WERI-Rb-1 (cell line): Measurements from ENCODE around the gene GNLY.
A peak's percentile ranks its signal among the peaks of the same experiment; 100 is the strongest.
"Not testable (repeated sequence)": the region's sequence is repeated elsewhere in the genome, so short reads cannot be mapped to it uniquely, and the experiment has no call there.

ENCODE experiments used
- DNase-seq: peaks from one replicate; pipeline ENCODE4 v3.0.0-alpha.2; 2020
- H3K27ac ChIP-seq: fragments of 250-450 bp; sonication (Bioruptor Pico); 2 replicates; pipeline ENCODE4 v1.5.1; 2020; ENCODE audit warnings: mild to moderate bottlenecking, moderate library complexity
- H3K27me3 ChIP-seq: fragments of 250-450 bp; sonication (Bioruptor Pico); 2 replicates; pipeline ENCODE4 v1.5.1; 2021; ENCODE audit warnings: mild to moderate bottlenecking, low read depth, moderate library complexity; ENCODE audit not compliant: insufficient read depth, severe bottlenecking
- H3K36me3 ChIP-seq: fragments of 250-450 bp; sonication (Bioruptor Pico); 2 replicates; pipeline ENCODE4 v1.5.1; 2020; ENCODE audit warnings: mild to moderate bottlenecking, moderate library complexity
- H3K4me3 ChIP-seq: 2 replicates; pipeline ENCODE4 v1.5.1; 2011; ENCODE audit warnings: low read depth, mild to moderate bottlenecking, control low read depth, low read length
- H3K9me3 ChIP-seq: fragments of 250-450 bp; sonication (Bioruptor Pico); 2 replicates; pipeline ENCODE4 v1.5.1; 2021; ENCODE audit warnings: mild to moderate bottlenecking, moderate library complexity; ENCODE audit not compliant: severe bottlenecking
- TF ChIP-seq, protein P1 (sequence below): IDR thresholded peaks from 2 replicates; pipeline ENCODE4 v1.5.1; 2011; ENCODE audit warnings: low read depth, mild to moderate bottlenecking, control low read depth, inconsistent platforms, low read length

Gene GNLY

DNA sequence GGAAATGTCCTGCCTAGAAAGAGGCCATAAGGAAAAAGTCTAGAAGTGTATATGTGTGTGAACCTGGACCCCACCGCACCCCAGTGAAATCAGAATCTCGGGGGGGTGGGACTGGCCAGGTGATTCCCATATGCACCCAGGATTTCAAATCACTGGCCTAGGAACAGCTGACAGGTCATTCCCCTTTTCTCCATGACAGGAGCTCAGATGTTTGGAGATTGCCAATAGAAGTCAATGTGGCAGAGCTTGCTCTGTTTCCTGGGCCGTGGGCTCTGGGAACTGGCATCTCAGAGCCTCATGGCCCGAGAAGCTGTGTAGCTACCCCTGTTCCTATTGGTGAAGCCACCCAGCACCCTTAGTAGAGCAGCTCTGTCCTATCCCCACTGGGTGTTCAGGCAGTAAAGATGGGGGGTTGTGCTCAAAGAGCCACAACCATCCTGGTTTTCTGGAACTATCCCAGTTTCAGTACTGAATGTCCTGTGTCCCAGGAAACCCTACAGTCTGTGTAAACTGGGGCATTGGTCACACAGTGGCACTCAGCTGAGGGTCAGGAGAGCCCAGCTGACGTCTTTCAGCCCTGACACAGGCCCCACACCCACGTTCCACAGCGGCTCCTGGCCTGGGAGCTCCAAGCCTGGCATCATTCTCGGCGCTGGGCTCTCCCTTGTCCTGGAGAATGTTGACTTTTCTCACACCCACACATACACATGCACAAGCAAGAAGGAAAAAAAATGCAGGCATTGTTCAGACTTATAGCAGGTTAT is 18.9 kb downstream of the GNLY start:
- TF ChIP-seq, protein P1, sequence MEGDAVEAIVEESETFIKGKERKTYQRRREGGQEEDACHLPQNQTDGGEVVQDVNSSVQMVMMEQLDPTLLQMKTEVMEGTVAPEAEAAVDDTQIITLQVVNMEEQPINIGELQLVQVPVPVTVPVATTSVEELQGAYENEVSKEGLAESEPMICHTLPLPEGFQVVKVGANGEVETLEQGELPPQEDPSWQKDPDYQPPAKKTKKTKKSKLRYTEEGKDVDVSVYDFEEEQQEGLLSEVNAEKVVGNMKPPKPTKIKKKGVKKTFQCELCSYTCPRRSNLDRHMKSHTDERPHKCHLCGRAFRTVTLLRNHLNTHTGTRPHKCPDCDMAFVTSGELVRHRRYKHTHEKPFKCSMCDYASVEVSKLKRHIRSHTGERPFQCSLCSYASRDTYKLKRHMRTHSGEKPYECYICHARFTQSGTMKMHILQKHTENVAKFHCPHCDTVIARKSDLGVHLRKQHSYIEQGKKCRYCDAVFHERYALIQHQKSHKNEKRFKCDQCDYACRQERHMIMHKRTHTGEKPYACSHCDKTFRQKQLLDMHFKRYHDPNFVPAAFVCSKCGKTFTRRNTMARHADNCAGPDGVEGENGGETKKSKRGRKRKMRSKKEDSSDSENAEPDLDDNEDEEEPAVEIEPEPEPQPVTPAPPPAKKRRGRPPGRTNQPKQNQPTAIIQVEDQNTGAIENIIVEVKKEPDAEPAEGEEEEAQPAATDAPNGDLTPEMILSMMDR, result no peak
- H3K27ac ChIP-seq, result no peak overlapping the region
- H3K4me3 ChIP-seq, result no peak overlapping the region
- no peaks in the 10 kb centered on the region for H3K27me3 ChIP-seq
- no peaks in the 10 kb centered on the region for H3K36me3 ChIP-seq
- no peaks in the 10 kb centered on the region for H3K9me3 ChIP-seq
- no peak for DNase-seq

DNA sequence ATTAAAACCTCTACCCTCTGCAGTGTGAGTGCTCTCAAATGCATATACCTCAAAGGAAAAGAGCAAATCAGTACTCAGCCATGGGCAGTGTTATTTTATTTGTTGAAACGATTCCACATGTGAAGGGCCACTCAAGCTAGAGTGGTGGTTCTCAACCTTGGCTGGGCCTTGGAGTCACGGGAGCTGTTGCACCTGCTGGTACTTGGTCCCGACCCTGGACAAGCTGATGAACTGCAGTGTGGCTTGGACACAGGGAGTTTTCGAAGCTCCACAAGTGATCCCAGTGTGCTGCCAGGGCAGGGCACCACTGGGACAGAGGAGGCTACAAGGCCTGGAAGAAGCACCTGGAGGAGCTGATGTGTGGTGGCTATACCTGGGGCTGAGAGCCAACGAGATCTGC is 19.7 kb downstream of the GNLY start:
- DNase-seq, result no peak
- TF ChIP-seq, protein P1, result no peak
- Histone ChIP-seq H3K36me3 (no peaks in the 10 kb centered on the region), H3K27me3 (no peaks in the 10 kb centered on the region), H3K4me3 (no peak overlapping the region), H3K9me3 (no peaks in the 10 kb centered on the region), H3K27ac (no peak overlapping the region)

DNA sequence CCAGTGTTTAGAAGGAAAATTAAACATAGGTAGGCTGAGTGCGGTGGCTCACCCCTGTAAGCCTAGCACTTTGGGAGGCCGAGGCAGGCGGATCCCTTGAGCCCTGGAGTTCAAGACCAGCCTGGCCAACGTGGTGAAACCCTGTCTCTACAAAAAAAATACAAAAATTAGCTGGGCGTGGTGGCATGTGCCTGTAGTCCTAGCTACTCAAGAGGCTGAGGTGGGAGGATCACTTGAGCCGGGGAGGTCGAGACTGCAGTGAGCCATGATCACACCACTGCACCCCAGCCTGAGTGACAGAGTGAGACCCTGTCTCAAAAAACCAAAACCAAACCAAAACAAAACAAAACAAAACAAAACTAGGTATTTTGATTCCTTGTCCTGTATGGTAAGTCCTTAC is 20.3 kb downstream of the GNLY start:
- H3K27ac ChIP-seq, DNase-seq, H3K27me3 ChIP-seq, H3K36me3 ChIP-seq, H3K9me3 ChIP-seq, H3K4me3 ChIP-seq: not testable (repeated sequence)

GRCh38 chr2:85714841-85715240 is 20.7 kb downstream of the GNLY start:
- H3K27ac ChIP-seq, result no peak overlapping the region
- no peaks in the 10 kb centered on the region for H3K36me3 ChIP-seq
- no peaks in the 10 kb centered on the region for H3K27me3 ChIP-seq
- H3K9me3 ChIP-seq, result no peaks in the 10 kb centered on the region
- H3K4me3 ChIP-seq, result no peak overlapping the region
- TF ChIP-seq, protein P1, result no peak
- no peak for DNase-seq

DNA sequence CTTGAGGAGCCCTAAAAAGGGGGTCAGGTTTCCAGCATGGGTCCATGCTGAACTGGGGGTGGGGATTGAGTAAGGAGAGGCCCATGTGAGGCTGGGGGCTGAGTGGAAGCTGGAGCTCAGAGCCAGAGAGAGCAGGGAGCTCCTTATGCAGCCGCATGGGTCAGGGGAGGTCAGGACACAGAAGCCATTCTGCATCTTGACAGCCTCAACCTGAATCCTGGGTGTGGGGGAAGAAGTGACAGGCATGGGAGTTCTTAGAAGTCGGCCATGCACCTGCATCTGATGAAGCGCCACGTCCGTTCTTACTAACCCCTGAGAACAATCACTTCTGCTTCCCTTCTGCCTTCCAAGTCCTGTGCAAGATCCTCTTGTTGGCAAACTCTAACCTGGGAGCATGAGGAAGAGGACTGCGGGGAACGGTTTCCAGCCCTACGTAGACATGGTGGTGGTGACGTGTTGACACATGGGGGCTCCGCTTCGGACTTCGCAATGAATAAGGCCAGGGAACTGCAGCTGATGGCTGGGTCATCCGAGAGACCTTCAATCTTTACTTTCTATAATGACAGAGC is 22.3 kb downstream of the GNLY start:
- H3K27ac ChIP-seq, result peak overlapping the region; percentile 21; the same call in 1 of the 2 replicates
- H3K4me3 ChIP-seq, result no peak overlapping the region
- TF ChIP-seq, protein P1, result no peak
- no peaks in the 10 kb centered on the region for H3K36me3 ChIP-seq
- DNase-seq, result peak; percentile 40
- no peaks in the 10 kb centered on the region for H3K27me3 ChIP-seq
- peaks cover 3% of the 10 kb centered on the region for H3K9me3 ChIP-seq

GRCh38 chr2:85717308-85718008 is 23.3 kb downstream of the GNLY start:
- Histone ChIP-seq H3K4me3 (no peak overlapping the region), H3K27ac (peak overlapping the region; percentile 21; the same call in 1 of the 2 replicates), H3K9me3 (peaks cover 3% of the 10 kb centered on the region), H3K36me3 (no peaks in the 10 kb centered on the region), H3K27me3 (no peaks in the 10 kb centered on the region)
- peak; percentile 65 for DNase-seq
- TF ChIP-seq, protein P1, result no peak
